GM21786 (cell line): ENCODE results near the gene HIPK1.
"Not testable (repeated sequence)": the region's sequence is repeated elsewhere in the genome, so short reads cannot be mapped to it uniquely, and the experiment has no call there.

Experiments
- ATAC-seq: cut with Tn5 transposase; IDR thresholded peaks from one replicate; pipeline ENCODE4 v1.9.1; 2021; ENCODE audit not compliant: unreplicated experiment

Gene HIPK1

DNA sequence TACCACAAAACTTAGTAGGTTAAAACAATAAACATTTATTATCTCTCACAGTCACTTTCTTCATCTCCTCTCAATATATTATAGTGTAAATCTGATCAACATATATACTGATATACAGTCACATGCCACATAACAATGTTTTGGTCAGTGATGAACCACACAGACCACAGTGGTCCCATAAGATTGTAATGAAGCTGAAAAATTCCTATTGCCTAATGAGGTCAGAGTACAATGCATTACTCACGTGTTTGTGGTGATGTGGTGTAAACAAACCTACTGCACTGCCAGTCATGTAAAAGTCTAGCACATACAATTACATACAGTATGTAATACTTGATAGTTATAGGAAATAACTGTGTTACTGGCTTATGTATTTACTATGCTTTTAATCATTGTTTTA, 80.3 kb downstream of the HIPK1 start:
- no peak for ATAC-seq

GRCh38 chr1:114010433-114011184, 81.5 kb downstream of the HIPK1 start:
- no peak for ATAC-seq

DNA sequence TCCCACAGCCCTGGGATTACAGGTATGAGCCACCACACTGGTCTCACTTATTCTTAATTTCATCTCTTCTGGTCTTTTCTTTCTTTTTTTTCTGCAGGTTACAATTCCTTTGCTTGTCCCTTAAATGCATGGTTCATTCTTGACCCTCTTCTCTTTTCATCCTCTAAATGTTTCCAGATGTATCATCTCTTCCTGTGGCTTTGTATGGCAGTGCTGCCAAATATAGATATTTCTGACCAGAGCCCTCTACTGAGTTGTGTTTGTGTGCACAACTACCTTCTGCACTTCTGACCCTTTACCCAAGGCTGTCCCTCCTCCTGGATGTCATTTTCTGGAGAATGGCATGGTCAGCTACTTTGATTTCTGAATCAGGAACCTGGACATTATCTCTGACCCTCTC, 82.7 kb downstream of the HIPK1 start:
- ATAC-seq, result no peak

DNA sequence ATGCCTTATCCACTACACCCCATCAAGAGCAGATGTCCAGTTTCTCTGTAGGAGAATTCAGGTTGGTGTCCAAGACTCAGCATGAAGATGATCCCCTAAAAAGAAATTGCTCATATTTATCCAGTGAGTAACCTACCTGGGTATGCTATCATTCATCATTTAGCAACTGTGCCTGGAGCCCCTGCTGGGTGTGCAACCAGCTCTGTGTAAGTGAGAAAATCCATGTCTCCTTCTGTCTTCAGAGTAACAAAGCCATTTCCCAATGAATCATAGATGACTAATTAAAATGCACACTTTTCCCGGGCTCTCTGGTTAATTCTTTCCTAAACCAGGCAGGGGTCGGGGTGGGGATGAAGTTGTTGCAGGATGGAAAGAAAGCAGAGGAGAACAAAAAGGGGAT, 86.0 kb downstream of the HIPK1 start:
- no peak for ATAC-seq

GRCh38 chr1:114019724-114020123, 90.6 kb downstream of the HIPK1 start:
- not testable (repeated sequence) for ATAC-seq

GRCh38 chr1:114021665-114022099, 92.6 kb downstream of the HIPK1 start:
- no peak for ATAC-seq

DNA sequence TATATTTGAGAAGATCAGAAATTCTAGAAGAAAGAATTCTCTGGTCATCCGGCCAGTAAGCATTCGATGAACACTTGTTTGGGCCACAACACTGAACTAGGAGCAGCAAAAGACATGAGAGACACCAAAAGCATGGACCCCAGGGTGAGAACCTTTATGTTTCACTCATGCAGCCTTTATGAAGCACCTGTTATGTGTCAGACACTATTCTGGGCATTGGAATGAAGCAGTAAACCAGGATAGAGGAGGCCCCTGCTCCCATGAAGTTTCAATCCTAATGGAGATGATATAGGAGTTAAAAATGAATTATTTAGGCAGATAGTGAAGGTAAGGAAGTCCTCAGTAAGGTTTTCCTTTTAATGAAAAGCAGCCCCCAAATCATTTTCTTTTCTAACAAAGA, 93.8 kb downstream of the HIPK1 start:
- no peak for ATAC-seq

DNA sequence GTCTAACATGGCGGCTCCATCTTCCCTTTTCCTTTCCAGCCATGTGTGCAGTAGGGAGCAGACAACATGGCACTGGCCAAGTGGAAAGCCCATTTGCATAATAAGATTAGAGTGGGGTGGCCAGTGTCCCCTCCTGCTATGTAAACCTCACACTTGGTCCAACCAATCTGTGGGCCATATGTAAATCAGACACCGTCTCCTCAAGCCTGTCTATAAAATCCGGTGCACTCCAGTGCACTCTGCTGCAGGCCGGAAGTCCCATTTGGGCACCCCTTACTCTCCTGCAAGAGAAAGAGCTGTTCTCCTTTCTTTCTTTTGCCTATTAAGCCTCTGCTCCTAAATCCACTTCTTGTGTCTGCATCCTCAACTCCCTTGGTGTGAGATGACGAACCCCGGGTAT, 94.3 kb downstream of the HIPK1 start:
- no peak for ATAC-seq

- ATAC-seq, result no peak
These were observed 94.9 kb downstream of the HIPK1 start for GRCh38 chr1:114024049-114024448.

GRCh38 chr1:114025609-114026401, 96.7 kb downstream of the HIPK1 start:
- ATAC-seq, result no peak

- no peak for ATAC-seq
These were observed 97.7 kb downstream of the HIPK1 start for GRCh38 chr1:114026797-114027196.
